LHCN-M2 (cell line): ENCODE results near the gene TCAP. TPM values are rescaled to one million over a fixed set of nuclear protein-coding genes. Genes with fewer than 3 reads are reported as not detected.
A peak's percentile ranks its signal among the peaks of the same experiment; 100 is the strongest.

Source experiments
- DNase-seq: peaks from one replicate; pipeline ENCODE4 v3.0.0-alpha.2; 2012; ENCODE audit warnings: low read depth
- total RNA-seq: library from RNA; depleted of rRNA; stranded (reverse); fragments of >200 nt; gene quantifications from 2 replicates; pipeline ENCODE4 v1.2.3, GENCODE V29; 2014

Gene TCAP
- total RNA-seq, 1 experiment from 2014 or later, result 0.40 TPM

DNA sequence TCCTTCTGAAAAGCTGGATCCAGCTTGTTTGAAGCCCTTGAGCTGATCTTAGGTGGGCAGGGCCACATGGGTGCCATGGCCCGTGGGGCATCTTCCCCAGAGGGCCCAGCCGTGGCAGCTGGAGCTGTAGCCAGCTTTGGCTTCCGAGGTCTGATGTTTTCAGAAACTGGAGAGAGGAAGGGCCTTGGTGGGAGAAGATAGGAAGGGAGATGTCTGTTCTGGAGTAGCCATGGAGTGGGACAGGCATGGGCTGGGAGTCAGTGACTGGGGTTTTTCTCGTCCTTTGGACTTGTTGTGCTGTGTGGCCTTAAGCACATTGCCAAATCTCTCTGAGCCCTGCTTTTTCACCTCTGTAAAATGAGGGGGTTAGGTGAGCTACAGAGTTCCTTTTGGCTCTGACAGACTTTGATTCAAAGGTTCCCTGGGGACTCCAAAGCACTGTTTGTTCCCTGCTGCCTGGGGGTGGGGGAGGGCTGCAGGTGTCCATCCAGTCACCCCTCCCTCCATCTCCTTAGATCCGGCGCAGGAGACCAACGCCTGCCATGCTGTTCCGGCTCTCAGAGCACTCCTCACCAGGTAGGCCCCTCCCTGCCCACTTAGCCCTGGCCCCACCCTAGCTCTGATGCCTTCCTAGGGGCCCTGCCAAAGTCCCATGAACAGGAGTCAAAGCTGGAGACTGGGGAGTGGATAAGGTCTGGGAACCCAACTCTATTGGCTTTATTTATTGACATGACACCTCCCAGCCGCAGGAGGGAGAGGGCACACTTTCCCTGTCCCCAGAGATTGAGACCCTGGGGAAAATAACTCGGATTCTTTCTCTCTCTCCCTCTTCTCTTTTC, 36.3 kb upstream of the TCAP start:
- no peak for DNase-seq

DNA sequence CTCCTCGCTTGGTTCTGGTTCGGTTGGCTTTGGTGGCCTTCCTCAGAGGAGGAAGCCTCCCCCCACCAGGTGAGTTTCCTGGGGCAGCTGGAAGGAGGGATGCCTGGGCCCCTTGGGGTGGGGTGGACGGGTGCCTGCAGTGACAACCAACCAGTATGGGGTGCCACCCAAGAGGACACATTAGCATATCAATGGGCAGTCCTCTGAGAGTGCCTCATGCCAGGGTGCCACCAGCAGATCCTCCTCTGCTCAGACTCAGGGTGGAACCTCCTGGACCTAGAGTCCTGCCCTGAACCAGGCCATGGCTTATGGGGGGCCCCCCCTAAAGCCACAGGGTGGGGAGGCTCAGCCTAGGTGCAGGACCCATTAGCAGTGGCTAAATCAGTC, 35.7 kb upstream of the TCAP start:
- DNase-seq, result no peak

DNA sequence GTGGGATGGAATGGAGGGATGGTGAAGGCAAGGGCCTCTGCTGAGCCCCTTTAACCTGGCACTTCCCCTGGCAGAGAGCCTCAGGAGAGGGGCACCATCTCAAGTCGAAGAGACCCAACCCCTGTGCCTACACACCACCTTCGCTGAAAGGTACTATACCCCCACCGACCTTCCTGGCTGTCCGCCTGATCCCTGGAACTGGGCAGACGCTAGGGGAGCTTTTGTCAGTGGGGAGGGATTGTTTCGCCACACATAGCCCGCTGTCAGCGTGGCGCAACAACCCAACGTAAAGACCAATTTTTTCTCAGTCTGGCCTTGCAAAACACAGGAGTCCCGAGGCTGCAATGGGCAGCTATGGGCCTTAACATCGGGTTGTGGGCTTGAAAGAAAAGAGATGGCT, 35.3 kb upstream of the TCAP start:
- no peak for DNase-seq

DNA sequence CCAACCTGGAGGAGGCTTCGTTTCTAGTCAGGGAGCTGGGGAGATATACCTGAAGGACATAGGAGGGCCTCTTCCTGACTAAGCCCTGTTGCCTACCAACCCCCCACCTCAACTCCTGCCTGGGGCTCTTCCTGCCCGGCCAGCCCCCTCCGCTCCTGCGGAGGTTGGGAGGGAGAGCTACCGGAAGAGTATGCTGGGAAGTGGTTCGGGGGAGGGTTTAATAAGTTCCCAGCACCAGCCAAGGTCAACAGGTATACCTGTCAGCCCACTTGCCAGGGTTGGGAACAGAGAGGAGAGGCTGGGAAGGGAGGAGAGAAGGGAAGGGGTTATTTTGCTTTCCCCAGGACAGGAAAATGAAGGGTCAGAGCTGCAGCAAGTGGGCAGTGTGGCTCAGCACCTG, 33.7 kb upstream of the TCAP start:
- DNase-seq, result no peak

DNA sequence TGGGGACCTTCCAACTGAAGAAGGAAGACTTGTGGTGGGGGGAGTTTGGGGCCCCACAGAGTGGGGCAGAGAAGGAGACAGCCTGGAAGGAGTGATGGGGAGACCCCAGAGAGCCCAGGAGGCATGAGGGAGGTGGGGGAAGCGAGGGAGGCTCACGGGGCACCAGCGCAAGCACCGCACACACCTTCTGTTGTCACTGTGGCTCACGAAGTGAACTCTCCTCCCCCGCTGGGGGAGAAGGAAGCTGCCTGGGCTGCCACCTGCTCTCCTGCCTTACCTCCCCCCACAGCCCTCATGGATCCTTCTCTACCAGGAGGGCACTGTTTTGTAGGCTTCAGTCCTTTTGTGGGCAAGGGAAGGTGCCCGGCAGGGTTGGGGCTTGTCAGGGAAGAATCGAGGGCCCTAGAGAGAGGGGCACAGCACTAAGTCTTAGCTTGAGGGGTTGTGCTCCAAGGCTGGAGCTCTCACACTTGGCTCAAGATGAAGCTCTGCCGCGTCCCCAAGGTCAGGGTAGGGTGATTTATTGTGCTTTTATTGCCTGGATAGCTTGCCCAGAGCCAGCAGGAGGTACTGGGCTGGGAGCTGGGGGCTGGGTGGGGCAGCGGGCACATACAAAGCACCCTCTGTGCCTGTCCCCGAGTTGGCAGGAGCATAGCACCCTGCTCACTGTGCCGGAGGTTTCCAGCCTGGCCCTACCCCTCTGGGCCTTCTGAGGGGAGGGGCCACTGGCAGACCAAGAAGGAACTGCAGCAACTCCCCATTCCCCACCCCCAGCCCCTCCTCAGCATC, 32.8 kb upstream of the TCAP start:
- no peak for DNase-seq

DNA sequence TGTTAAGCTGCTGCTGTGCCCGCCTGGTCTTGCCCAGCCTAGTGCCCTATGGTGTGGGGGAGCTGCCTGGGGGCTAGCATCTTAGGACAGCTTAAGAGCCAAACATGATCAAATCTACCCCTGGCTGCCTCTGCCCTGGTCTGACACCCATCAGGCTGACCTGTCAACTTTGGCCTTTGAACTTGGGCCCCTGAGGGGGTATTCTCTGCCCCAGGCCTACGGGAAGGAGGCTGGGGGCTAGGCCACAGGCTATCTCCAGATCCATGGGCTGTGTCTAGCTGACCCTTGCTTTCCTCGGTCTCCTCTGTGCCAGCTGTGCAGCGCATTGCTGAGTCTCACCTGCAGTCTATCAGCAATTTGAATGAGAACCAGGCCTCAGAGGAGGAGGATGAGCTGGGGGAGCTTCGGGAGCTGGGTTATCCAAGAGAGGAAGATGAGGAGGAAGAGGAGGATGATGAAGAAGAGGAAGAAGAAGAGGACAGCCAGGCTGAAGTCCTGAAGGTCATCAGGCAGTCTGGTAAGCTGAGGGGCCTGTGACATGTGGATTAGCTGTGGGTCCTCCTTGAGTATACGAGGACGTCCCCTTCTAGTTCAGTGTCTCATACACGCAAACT, 31.5 kb upstream of the TCAP start:
- DNase-seq, result no peak

DNA sequence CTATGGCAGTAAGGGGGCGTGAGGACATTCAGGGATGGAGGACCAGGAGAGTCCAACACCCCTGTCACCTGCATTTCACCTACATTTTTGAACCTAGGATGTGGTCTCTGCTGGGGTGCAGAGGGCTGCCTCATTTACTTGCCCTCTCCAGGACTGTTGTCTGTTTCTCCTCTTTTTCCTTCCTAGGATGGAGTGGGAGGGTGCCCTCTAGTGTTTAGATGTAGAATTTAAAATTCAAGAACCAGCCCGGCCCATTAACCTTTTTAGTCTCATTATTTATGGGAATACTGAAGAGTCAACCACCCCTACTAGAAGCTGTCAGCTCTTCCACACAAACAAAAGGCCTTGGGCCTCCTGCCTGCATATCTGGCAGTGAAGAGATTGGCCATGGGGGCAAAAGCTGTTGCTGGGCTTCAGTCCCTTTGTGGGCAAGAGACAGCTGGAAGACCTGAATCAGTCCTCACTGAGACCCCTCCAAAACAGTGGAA, 30.7 kb upstream of the TCAP start:
- DNase-seq, result peak; percentile 51

DNA sequence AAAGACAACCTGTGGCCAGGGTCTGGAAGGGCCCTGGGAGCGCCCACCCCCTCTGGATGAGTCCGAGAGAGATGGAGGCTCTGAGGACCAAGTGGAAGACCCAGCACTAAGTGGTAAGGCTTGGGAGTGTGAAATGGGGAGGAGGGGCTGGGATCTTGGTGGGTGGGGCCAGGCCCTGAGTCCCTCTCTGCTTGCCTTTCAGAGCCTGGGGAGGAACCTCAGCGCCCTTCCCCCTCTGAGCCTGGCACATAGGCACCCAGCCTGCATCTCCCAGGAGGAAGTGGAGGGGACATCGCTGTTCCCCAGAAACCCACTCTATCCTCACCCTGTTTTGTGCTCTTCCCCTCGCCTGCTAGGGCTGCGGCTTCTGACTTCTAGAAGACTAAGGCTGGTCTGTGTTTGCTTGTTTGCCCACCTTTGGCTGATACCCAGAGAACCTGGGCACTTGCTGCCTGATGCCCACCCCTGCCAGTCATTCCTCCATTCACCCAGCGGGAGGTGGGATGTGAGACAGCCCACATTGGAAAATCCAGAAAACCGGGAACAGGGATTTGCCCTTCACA, 29.5 kb upstream of the TCAP start:
- DNase-seq, result no peak

DNA sequence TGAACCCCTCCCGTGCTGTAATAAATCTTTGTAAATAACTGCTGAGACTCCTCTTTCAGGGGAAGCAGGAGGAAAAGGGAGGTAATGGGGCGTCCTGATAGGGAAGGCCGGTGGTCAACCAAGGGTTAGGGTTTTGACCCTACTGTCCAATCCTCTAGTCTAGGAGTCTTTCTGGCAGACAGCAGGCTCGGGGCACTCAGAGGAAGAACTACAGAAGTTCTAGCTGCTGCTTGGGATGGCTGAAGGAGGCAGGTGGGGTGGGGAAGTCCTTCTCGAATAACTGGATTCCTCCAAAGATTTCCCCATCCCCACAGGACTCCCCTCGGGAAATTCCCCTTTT, 28.6 kb upstream of the TCAP start:
- no peak for DNase-seq

DNA sequence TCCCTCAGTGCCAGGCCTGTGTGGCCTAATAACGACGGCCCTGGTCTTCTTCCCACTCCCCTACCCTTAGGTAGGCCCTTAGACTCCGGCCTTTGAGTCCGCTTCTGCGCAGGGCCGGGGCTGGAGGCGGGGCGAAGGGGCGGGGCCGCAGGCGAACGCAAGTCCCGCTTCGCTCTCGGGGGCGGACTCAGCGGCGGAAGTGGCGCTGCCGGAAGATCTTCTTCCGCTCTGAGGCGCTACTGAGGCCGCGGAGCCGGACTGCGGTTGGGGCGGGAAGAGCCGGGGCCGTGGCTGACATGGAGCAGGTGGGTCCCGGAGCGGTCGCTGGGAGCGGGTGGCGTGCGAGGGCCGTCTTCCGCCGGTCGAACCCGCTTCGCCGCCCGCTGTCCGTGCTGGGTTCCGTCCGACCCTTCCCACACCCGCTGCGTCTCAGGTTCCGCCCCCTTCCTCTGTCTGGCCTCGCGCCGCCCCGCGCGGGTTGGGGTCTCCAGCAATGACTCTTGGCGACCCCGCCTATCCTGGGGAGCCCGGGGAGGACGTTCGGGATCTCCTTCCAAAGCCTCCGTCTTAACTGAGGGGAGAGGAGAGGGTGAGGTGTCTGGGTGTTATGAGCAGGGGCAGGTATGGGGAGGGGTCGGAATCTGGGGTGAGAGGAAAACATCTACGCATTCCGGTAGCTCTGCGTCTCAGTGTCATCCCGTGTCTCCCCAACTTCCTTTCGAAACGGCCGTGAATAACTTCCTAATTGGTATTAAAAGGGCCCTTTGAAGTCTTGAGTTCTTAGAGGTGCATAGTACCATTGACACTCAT, 28.0 kb upstream of the TCAP start, which contains the start of gene STARD3:
Gene STARD3 (plus strand): TSS at position 218 of the 810 bp plus-strand sequence. CDS start 16,388 bp downstream, outside the sequence.
- DNase-seq, result peak; percentile 77

DNA sequence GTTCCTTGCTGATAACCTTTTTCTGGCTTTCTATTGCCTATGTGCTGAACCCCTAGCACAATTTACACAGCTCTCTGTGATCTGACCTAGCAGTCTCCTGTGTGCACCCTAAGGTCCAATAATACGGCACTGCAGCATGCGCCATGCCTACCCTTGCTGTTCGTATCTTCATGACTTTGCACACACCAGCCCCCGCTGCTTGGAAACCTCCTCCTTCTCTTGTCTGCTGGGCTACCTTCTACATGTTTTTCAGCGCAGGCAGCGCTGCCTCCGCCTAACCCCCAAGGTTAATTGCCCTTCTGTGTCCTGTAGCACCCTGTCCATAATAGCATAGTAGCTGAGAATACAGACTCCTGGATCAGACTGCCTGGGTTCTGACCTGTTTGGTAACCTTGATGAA, 26.8 kb upstream of the TCAP start:
- DNase-seq, result no peak

DNA sequence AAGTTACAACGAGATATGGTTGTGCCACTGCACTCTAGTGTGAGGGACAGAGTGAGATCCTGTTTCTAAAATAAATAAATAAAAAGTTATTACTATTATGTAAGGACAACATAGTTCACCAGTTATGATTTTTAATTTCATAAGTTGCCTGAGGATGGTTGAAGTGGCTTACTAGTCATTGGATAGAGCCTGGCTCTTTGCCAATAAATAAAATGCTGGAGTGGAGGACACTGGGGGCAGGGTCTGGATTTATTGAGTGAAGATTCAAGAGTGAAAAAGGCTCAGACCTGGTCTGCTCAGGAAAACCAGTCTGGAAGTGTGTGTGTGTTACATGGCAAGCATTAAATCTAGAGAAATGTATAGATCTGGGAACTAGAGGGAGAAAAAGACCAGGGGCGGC, 26.1 kb upstream of the TCAP start:
- DNase-seq, result no peak

DNA sequence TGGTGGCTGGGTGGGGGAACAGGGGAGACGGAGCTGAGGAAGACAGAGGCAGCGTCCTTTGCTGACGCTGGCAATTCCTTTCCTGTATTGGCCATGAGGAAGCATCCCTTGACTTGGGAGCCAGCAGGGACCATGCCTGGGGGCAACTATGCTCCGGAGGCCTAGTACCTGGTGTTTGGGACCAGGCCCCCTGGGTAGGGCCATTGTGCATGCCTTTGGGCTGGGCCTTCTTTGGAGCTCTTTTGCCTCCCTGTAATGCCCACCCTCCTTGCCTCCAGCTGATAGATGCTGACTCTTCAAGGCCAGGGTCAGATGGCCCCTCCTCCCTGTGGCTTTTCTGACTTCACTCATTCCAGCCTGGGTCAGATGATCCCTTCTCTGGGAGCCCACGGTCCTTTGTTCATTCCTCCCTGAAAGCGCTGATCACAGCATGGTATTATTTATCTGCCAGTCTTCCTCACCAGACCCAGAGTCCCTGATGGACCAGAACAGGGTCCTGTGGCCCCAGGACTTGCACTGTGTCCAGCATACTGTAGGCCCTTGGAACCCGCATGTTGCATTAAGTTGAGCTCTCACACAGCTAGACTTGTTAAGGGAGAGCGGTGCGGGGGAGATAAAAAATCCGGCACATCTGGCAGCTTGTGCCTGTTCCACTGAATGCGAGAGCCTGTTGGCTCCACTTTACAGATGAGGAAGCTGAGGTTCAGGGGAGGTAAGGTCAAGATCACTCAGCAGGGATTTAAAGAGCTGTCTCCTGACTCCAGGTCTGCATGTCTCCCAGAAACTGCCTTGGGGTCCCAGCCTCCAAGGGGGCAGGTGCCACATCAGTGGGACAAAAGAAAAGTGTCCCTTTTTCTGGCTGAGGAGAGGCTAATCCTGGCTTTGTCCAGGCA, 25.3 kb upstream of the TCAP start:
- no peak for DNase-seq

DNA sequence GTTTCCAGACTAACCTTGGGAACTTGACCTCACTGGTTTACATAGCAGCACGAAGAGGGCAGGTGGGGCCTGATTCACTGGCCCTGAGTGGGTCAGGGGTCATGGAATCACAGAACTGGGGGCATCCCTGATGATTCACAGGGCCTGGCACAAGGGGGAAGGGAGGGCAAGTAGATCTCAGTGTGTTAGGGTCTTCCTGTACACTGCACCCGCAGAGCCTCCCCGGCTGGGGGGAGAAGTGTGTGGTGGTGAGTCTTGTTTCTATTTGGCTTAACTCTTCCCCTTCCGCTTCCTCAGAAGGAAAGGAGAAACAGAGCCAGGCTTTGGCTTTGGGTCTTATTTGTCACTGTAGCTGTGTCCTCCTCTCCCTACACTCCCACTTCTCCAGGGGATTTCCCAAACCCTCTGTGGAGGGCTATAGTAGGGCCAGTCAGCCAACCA, 24.5 kb upstream of the TCAP start:
- DNase-seq, result no peak

DNA sequence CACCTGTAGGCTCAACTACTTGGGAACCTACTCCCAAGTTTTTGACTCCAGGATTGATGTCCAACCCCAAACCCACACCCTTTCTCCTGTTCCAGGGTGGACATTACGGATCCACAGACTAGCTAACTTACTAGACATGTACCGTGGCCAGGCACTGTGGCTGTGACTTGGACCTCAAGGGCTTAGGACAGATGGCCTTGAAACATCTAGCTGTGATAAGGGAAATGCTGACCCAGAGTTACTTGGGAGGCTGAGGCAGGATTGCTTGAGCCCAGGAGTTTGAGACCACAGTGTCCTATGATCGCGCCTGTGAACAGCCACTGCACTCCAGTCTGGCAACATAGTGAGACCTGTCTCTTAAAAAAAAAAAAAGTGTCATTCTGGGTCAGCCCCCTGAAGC, 24.1 kb upstream of the TCAP start:
- no peak for DNase-seq

DNA sequence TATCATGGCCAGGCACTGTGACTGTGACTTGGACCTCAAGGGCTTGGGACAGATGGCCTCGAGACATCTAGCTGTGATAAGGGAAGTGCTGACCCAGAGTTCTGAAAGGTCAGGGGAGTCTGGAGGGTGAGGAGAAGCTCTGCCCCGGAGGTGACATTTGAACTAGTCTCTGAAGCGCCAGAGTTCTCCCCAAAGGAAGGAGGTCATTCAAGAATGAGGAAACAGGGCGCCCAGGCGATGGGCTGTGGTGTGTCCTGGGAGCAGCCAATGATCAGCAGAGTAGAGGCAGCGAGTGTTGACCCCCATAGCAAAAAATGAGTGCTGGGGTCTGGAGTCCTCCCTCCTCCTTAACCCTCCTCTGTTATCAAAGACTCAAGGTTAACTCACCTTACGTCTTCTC, 23.3 kb upstream of the TCAP start:
- no peak for DNase-seq

DNA sequence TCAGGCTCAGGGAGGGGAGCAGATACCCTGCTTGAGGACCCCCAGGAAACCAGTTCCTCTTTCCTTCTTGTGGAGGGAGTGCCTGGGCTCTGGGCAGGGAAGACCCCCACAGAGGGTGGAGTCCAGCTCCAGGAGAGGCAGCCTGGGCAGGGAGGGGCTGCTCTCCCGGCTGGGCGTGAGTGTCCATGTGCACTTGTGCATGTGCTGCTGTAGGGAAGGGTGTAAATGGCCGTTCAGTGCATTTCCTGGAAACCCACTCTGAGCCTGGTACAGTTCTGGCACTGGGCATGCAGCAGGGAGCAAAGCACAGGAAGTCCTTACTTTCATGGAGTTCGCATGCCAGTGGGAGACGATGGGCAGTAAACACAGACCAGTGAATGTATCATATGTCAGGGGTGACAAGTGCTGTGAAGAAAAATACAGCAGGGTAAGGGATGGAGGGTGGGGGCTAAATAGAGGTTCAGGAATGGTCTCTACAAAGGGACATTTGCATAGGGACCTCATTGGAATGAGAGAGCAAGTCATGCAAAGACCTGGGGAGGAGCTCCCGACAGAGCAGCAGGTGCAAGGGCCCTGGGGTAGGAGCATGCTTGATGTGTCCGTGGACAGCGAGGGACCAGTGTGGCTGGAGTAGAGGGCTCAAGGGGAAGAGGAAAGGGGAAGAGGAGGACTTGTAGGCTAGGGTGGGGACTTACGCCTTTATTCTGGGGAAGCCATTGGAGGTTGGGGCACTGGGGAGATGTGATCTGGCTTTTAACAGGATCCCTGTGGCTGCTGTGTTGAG, 22.7 kb upstream of the TCAP start:
- no peak for DNase-seq

DNA sequence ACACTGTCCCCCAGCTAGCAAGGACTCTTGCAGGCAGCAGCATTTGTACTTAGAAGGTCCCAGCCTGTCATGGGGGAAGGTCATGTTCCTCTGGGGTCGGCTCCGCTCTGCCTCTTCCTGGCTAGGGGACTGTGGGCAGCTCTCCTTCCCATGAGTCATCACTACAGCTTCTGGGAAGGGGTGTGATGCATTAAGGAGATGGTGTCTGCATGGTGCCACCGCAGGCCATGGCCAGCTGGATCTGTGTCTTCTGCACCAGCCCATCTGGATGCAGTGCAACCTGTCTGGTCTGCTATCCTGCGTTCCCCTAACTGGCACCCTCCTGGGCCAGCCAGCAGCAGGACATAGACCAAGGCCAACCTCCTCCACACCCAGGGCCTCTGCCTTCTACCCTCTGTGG, 21.9 kb upstream of the TCAP start:
- peak; percentile 69 for DNase-seq

DNA sequence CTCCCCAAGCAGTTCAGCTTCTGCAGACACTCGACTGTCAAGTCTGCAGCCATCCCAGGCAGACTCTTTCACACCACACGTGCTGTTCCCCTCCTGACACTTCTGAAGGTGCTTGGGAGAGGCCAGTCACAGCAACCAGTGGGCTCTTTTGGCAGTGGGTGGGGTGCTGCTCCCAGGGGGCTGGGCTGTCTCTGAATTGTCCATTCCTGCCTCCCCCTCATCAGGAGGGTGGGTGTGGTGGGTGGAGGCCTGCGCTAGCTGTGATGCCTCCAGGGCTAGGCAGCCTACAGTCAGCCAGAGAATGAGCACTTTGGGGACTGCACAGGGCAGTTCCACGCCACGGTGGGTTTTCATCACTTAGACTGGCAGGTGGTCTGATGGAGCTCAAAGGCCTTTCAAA, 17.9 kb upstream of the TCAP start:
- DNase-seq, result no peak
